Caki2 (cell line): ENCODE measurements around the gene ADAMTS13. TPM values are rescaled to one million over a fixed set of nuclear protein-coding genes. Genes with fewer than 3 reads are reported as not detected.
"Not testable (repeated sequence)": the region's sequence is repeated elsewhere in the genome, so short reads cannot be mapped to it uniquely, and the experiment has no call there.

Experiments used
- DNase-seq: peaks from one replicate; pipeline ENCODE4 v3.0.0-alpha.2; 2015; ENCODE audit warnings: low read depth
- in situ Hi-C: cut with HindIII; loops from 2 replicates; pipeline ENCODE4 v1.10.0; 2016; ENCODE audit warnings: low sequenced_read_pairs, low pct_unique_long_range_greater_than_20kb, mixed read lengths
- total RNA-seq: library from RNA; depleted of rRNA; stranded (reverse); fragments of >200 nt; shearing (Covaris generic); gene quantifications from 2 replicates; pipeline ENCODE4 v1.2.3, GENCODE V29; 2014; ENCODE audit warnings: low replicate concordance

Gene ADAMTS13
- total RNA-seq, 1 experiment from 2014 or later = 3.0 TPM

- in situ Hi-C loops = no loop called here
Observed at GRCh38 chr9:133389025-133389557, 33.1 kb upstream of the ADAMTS13 start.

GRCh38 chr9:133389562-133389961 is 32.6 kb upstream of the ADAMTS13 start:
- in situ Hi-C loops = no loop called here
- no peak for DNase-seq

More at GRCh38 chr9:133389025-133389557, 33.1 kb upstream of the ADAMTS13 start:
- DNase-seq = no peak

- no peak for DNase-seq
- in situ Hi-C loops = no loop called here
Observed at GRCh38 chr9:133390713-133391112, 31.5 kb upstream of the ADAMTS13 start.

GRCh38 chr9:133391449-133391848 is 30.7 kb upstream of the ADAMTS13 start:
- in situ Hi-C loops, DNase-seq: not testable (repeated sequence)

GRCh38 chr9:133392308-133392707 is 29.9 kb upstream of the ADAMTS13 start:
- in situ Hi-C loops, DNase-seq: not testable (repeated sequence)

- in situ Hi-C loops = no loop called here
- DNase-seq = no peak
Observed at GRCh38 chr9:133393399-133393798, 28.8 kb upstream of the ADAMTS13 start.

- in situ Hi-C loops = no loop called here
- DNase-seq = no peak
Observed at GRCh38 chr9:133394687-133395271, 27.4 kb upstream of the ADAMTS13 start.

- in situ Hi-C loops = no loop called here
- DNase-seq = no peak
Observed at GRCh38 chr9:133396952-133397351, 25.2 kb upstream of the ADAMTS13 start.

GRCh38 chr9:133397370-133397769 is 24.8 kb upstream of the ADAMTS13 start:
- in situ Hi-C loops = no loop called here
- DNase-seq = no peak

- in situ Hi-C loops = no loop called here
- no peak for DNase-seq
Observed at GRCh38 chr9:133397895-133398294, 24.3 kb upstream of the ADAMTS13 start.

GRCh38 chr9:133400292-133400691 is 21.9 kb upstream of the ADAMTS13 start:
- in situ Hi-C loops = no loop called here
- DNase-seq = no peak

- DNase-seq = no peak
- in situ Hi-C loops = no loop called here
Observed at GRCh38 chr9:133401588-133401987, 20.6 kb upstream of the ADAMTS13 start.

GRCh38 chr9:133402689-133403088 is 19.5 kb upstream of the ADAMTS13 start:
- DNase-seq = no peak
- in situ Hi-C loops = no loop called here

GRCh38 chr9:133403766-133404453 is 18.3 kb upstream of the ADAMTS13 start:
- DNase-seq = no peak
- in situ Hi-C loops = no loop called here

- in situ Hi-C loops = no loop called here
- DNase-seq = no peak
Observed at GRCh38 chr9:133404454-133405002, 17.6 kb upstream of the ADAMTS13 start.

- in situ Hi-C loops = no loop called here
- no peak for DNase-seq
Observed at GRCh38 chr9:133405508-133406438, 16.4 kb upstream of the ADAMTS13 start.

GRCh38 chr9:133406480-133407307 is 15.5 kb upstream of the ADAMTS13 start:
- in situ Hi-C loops = no loop called here
- peak; percentile 52 for DNase-seq

- no peak for DNase-seq
- in situ Hi-C loops = no loop called here
Observed at GRCh38 chr9:133408042-133408441, 14.1 kb upstream of the ADAMTS13 start.
